Gastrocnemius medialis (tissue), 4 donors: ENCODE measurements around the gene PLSCR3.

Experiments
- POLR2A ChIP-seq, 2 donors: fragments of 450-650 bp; IDR thresholded peaks; one replicate each; pipeline ENCODE4 v1.6.1; 2017; ENCODE audit warnings: antibody characterized with exemption in 2 of 2, mild to moderate bottlenecking in 2 of 2, moderate library complexity in 2 of 2
- TF ChIP-seq, protein P1 (sequence below), 5 experiments: fragments of 450-650 bp in 3 of 5; fragments of 200-600 bp in 2 of 5; sonication (generic) in 2 of 5; IDR thresholded peaks in 4 of 5; conservative IDR thresholded peaks in 1 of 5; 1 replicate in 4 of 5; 2 replicates in 1 of 5; pipeline ENCODE4 v1.5.1; 2016 to 2019; ENCODE audit warnings: antibody characterized with exemption in 5 of 5, mild to moderate bottlenecking in 3 of 5, moderate library complexity in 3 of 5

DNA sequence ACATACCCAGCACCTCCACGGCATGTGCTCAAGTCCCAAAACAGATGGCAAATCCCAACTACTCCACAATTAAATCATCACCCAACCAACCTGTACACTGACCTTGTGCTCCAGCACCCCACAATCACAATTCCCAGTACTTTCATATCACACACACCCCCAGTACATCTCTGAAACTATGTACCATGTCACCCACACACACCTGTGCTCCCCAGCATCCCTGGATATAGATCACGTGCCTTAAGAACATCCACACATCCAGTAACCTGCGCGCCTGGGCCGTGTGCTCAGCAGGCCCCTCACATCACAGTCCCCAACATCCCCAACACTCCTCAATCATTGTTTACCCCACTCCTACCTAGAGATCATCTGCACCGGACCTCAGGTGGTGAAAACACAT is 15.4 kb upstream of the PLSCR3 start:
- TF ChIP-seq, protein P1, sequence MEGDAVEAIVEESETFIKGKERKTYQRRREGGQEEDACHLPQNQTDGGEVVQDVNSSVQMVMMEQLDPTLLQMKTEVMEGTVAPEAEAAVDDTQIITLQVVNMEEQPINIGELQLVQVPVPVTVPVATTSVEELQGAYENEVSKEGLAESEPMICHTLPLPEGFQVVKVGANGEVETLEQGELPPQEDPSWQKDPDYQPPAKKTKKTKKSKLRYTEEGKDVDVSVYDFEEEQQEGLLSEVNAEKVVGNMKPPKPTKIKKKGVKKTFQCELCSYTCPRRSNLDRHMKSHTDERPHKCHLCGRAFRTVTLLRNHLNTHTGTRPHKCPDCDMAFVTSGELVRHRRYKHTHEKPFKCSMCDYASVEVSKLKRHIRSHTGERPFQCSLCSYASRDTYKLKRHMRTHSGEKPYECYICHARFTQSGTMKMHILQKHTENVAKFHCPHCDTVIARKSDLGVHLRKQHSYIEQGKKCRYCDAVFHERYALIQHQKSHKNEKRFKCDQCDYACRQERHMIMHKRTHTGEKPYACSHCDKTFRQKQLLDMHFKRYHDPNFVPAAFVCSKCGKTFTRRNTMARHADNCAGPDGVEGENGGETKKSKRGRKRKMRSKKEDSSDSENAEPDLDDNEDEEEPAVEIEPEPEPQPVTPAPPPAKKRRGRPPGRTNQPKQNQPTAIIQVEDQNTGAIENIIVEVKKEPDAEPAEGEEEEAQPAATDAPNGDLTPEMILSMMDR (IDR thresholded peaks at IDR 0.05 in 4 of 5, conservative IDR thresholded peaks at IDR 0.05 in 1 of 5): no peak
- TF ChIP-seq POLR2A (IDR thresholded peaks at IDR 0.05): no peak
